GM19025 (cell line): ENCODE results near the gene OR7G3.

Source experiments
- ATAC-seq: cut with Tn5 transposase; IDR thresholded peaks from one replicate; pipeline ENCODE4 v1.9.1; 2021; ENCODE audit warnings: mild to moderate bottlenecking, low read depth, moderate library complexity; ENCODE audit not compliant: unreplicated experiment

OR7G3 gene

DNA sequence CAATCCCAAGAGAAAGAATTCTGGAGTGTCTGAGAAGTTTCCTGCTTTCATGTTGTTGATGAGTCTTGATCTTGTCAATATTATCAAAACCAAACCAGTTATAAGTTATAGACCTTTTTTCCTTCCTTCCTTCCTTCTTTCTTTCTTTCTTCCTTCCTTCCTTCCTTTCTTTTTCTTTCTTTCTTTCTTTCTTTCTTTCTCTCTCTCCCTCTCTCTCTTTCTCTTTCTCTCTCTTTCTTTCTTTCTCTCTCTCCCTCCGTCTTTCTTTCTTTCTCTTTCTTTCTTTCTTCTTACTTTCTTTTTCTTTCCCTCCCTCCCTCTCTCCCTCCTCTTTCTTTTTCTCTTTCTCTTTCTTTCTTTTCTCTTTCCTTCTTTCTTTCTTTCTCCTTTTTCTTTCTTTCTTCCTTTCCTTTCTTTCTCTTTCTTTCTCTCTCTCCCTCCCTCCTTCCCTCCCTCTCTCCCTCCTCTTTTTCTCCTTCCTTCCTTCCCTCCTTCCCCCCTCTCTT lies at the start of gene OR7G3:
TSS of gene OR7G3 (minus strand) at position 51 of the 506 bp plus-strand sequence. CDS start at position 51, 0 bp downstream.
- ATAC-seq = no peak

DNA sequence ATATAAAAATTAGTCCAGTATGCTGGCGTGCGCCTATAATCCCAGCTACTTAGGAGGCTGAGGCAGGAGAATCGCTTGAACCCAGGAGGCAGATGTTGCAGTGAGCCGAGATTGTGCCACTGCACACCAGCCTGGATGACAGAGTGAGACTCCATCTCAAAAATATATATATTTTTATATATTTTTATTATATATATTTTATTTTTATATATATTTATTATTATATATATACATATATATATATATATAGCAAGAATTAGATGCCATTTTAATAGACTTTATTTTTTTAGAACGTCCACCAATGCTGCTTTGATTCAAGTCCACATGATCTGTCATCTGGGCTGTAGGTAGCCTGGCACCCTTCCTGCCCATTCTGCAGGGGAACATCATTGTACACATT lies 48.6 kb upstream of the OR7G3 start:
- ATAC-seq = no peak

DNA sequence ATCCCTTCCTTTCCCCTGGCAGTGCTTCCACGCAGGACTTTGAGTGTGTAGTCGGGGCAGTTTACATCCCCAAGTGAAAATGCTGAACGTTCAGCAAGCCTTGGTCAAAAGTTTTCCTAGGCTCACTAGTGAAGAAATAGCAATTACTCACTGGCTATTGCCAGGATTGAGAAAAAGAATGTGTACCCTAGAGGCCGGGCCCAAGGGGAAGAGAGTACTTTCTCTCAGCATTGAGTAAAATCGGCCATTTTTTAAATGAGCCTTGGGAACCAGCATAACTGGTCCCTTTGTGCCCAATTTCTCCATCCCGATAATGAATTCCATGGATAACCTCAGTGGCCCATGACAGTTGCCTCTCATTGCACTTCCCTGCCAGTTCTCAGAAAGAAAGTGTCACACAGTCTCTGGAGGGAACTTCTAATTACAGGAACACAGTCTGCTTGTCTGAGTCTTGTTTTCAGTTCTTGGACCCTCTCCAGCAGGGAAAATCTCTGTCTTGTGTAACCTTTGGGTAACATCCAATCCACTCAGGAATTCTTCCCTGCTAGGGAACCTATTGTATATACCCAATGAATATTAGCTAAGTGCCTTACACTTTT lies 44.7 kb upstream of the OR7G3 start:
- ATAC-seq = no peak

DNA sequence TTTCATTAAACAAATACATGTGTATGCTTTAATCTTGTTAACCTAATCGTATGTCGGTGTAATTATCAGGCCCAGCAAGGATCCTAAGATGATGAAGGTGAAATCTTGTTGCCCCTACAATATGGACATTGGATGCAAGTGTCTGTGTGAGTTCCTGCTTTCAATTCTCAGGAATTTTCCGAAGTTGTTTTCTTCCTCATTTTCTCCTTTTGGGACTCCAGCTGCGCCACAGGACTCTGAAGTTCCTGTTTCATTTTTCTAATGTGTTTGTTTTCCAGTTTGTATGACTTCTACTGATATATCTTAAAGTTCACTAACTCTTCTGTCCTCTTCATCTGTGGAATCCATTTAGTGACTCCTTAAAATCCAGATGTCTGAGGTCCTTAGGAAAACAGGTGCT lies 40.1 kb upstream of the OR7G3 start:
- no peak for ATAC-seq

DNA sequence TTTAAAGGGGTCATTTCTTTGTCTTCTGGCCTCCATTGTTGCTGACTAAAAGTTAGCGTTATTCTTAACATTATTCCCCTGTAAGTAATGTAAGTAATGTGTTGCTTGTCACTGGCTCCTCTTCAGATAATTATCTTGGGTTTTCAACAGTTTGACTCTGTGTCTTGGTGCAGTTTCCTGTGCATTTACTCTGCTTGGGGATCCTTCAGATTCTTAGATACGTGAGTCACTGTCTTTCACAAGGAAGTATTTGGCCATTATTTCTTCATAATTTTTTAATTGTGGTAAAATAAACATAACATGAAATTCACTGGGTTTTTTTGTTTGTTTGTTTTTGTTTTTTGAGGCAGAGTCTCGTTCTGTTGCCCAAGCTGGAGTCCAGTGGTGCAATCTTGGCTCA lies 38.5 kb upstream of the OR7G3 start:
- ATAC-seq = no peak

DNA sequence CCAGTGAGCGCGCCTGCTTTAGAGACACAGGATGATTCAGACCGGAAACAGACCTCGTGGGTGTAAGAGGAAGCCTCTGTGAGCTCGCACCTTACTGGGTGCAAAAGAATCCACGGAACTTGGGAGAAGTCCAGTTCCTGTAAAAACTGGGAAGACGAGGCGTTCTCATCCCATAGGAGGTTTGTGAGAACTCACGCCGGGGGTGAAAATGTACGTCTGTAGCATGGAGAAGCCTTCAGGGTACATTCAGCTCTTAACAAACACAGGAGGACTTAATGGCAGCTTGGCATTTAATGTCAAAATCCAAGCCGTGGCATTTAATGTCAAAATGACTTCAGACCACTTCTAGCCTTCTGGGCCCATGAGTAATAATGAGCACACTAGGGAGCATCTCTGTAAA lies 34.7 kb upstream of the OR7G3 start:
- no peak for ATAC-seq

DNA sequence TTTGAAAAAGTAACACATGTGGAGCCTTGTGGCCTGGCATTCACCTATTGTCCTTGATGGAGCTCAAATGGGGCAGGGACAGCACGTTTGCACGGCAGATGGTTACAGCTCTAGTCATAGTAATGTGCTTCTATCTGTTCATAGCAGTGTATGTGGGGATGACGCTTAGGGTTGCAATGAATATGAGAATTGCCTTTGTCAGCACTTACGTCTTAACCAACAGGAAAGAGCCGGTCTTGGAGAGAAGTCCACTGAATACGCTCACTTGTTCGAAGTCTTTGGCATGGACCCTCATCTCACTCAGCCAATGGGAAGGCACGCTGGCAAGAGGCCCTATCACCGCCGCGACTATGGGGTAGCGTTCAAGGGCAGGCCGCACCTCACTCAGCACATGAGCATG lies 33.1 kb upstream of the OR7G3 start:
- ATAC-seq = no peak

DNA sequence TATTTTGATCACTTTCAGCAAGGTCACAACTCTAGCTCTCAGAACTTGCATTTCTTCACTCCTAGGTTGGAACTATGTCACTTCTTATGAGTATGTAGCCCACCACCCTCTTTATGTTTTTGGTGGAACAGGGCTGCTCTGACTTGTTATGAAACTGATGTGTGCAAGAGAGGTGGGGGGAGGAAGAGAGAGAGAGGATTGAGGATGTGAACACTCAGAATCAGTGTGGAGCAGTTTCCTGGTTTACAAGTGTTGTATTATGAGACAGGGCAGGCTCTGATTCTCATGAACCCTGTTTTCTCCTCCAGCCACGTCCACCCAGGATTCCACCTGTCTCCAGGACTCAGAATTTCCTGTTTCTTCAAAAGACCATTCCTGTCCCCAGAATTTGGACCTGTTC lies 29.6 kb upstream of the OR7G3 start:
- no peak for ATAC-seq

DNA sequence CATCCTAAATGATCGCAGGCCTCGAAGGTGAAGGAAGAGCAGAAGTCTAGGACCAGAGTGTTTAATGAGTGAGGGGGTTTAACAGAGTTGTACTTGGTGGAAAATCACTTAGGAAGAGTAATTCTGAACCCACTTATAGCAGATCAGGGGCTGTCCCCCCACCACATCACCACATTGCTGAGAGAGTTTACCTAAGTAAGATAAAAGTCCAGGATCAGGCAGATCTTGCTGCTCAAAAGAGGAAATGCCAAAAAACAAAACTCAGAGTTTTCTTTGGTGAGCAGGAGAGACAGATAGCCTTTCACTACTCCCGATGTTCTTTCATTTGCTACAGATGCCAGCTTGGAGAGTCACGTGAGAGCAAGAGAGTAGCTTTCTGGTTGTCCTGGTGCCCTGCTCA lies 28.8 kb upstream of the OR7G3 start:
- ATAC-seq = no peak

DNA sequence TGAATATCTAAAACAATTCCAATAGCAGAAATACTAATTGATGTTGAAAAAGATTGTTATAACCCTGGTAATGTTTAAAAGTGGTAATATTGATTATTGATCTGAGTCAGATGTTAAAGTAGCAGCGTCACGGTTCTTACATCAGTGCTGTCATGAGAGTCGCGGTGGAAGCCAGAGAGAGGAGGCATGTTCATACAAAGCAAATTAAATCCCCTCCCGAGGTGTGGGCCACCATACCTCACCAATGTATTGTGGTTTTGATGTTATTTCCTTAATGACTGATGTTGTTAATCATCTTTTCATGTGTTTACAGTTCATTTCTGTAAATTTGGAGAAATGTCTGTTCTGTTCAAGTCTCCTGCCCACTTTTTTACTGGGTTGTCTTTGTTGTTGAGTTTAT lies 24.6 kb upstream of the OR7G3 start:
- no peak for ATAC-seq

DNA sequence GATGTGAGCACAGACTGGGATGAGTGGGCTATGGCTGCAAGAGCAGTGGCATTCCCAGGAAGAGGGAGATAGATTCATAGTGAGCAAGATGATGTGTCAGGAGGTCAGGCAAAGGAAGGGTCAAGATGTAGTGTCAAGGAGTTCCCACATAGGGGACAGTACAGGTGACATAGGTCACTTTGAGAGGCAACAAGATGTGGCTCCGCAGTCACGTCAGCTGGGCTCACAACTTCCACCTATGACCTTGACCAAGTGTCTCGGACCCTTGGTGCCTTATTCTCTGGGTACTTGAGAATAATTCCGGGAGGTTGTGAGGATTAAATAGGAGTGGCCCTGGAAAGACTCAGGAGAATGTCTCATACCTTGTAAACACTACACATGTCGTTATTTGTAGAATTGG lies 23.9 kb upstream of the OR7G3 start:
- ATAC-seq = no peak

DNA sequence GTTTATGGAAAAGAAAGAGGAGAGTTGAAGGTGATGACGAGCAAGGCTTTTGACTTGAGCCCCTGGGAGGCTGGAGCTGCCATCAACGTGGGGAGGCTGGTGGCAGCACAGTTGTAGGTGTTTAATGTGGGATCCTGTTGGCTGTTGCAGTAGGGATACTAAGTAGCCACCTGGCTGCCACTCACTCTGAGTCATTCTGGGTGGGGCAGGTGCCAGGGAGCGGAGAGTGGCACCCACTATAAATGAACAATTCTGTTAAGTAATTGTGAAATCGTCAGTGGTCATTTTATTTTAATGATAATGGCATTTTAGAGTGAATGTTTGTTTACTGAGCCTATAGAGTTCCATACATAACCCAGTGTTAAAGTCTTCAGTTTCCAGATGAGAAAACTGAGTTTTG lies 23.2 kb upstream of the OR7G3 start:
- ATAC-seq = no peak

DNA sequence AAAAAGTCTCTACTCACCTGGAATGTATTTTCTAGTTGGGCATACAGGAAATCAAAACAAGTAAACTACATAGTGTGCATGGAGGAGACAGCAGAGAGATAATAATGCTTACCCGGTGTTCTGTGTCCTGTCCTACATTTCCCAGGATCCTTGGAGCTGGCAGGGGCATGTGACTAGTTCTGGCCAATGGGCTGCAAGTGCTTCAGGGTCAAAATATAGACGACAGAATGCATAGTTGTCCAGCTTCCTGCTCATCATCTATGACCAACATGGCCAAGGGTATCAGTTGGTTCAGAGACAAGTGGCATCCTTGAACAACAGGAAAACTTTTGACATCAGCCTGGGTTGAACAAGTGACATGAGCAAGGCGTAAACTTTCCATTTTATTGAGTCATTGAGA lies 21.9 kb upstream of the OR7G3 start:
- ATAC-seq = no peak

DNA sequence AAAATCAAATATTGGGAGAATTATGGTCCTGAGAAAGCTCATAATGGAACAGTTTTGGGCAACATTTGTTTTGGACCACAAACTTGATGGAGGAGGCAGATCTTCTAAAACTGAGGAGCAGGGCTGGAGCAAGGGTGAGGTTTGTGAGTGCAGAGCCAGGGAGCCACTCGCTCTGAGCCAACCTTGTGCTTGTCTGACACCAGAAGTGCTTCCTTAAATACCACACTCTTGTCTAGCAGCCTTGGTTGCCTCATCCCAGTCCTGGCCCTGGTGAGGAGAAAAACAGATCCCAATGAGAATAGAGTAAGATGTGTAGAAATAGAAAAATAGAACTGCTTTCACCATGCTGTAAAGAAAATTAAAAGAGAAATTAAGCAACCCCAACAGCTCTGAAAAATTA lies 20.1 kb upstream of the OR7G3 start:
- no peak for ATAC-seq

DNA sequence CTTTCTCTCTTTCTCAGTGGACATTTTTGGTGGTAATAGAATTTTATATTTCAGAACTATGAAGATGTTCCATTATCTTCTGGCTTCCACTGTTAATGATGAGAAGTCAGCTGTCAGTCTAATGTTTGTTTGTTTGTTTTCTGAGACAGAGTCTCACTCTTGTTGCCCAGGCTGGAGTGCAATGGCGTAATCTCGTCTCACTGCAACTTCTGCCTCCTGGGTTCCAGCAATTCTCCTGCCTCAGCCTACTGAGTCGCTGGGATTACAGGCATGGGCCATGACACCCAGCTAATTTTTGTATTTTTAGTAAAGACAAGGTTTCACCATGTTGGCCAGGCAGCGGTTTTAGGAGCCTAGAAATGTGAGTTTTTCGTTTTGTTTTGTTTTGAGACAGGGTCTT lies 18.2 kb upstream of the OR7G3 start:
- no peak for ATAC-seq

DNA sequence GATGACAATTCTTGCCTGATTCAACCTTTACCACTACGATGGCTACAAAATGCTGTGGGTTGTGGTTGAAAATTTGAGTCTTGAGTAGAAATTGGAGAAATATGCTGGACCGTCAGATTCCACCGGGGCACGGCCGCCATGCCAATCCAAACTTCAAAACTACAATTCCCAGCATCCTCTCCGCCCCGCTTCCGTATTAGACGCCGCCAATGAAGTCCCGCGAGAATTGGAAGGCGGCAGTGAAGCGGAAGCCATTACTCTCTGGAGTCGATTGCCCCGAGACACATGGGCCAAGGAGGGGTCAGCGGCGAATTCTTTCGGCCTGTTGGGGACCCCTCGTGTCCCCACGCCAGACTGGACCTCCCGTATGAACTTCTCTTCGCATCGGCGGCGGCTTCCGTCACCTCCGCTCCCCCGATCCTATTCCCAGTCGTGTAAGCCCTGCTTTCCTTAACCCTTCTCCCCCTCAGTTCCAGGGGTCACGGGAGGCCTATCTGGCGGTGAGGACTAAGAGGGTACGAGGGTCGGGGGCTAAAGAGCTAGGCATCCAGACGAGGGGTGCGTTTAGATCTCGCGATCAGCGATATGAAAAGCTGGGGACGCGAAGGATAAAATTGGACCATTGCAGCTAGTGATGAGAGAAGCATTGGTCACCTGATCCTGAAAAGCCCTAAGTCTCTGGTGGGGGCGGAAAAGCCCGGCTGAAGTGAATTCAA lies 13.6 kb upstream of the OR7G3 start, which contains the start of gene ZNF317:
TSS of gene ZNF317 (plus strand) at position 239 of the 716 bp plus-strand sequence. CDS start 15,620 bp downstream, outside the sequence.
- ATAC-seq = peak; percentile 91

DNA sequence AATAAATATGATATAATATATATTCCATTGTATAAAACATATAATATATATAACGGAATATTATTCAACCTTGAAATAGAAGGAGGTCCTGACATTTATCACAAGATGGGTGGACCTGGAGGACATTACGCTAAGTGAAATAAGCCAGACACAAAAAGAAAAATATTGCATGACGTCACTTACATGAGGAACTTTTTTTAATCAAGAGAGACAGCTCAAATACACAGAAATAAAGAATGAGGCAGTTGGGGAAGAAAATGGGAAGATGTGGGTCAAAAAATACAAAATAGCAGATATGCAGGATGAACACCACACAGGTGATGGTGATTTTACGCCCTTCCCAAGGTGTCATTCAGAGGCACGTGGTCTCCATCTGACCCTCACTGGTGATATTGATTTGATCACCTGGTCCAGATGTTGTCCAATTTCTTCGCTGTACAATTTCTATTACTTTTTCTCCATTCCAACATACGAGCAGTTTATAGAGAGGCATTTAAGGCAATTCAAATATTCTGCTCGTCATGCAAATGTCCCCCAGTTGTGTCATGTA lies 12.9 kb upstream of the OR7G3 start:
- ATAC-seq = no peak

DNA sequence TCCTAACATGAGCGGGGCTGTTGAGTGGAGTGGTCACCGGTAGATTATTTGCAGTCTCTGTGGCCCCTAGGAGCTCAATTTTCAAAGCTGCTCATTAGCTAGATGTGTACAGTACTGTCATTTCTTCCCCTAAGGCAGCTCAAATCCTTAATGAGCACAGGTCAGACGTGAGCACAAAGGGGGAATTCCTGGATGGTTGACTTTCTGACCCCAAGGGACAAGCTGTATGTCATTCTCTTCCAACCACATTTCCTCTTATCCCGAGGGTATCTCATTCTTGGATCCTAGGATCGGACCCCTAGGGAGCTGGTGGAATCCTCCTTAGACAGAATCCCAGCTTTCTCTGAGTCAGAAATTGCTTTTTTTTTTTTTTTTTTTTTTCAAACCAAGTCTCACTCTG lies 5.7 kb upstream of the OR7G3 start:
- ATAC-seq = no peak

DNA sequence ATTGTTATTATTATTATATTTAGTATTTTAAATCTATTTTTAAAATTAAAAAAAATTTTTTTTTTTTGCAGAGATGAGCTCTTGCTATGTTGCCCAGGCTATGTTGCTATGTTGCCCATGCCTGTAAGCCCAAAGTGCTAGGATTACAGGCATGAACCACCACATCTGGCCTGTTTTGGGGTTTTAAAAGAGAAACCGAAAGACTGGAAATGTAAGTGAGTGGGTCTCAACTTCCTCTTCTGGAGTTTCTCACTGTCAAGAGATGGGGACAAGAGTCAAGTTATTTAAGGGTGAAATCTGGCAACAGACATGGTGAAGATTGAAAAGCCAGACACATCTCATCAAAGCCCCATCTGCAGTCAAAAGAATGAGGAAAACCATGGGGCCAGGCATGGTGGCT lies 4.2 kb upstream of the OR7G3 start:
- no peak for ATAC-seq

DNA sequence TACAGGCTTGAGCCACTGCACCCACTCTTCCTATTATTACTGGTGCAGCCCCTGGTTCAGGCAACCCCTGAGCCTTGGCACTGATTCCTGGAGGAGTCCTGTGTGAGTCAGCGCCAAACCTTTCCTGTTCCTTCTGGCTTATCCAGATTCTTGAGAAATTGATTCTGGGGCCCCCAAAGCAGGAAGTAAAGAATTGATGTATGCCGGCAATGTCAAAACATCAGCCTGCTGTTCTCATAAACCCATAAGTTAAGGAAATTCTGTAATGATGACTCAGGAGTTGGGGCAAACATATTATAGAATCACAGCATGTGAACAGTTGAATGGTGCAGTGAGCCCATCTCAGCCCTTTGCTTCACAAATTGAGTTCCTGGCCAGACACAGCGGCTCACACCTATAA lies 1.4 kb upstream of the OR7G3 start:
- no peak for ATAC-seq

DNA sequence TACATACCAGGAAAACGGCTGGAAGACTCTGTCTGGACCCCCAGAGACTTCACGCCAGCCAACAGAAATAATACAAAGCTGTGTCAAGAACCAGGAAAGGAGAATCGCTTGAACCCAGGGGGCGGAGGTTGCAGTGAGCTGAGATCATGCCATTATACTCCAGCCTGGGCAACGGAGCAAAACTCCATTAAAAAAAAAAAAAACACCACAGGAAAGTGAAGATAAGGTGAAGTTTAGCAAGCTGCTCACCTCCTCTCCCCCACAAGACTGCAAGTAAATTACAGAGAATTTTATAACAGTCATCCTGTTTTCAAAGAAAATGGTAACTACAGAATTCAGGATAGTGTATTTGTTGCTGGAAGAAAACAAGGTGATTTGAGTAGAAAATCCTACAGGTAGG lies 10.2 kb downstream of the OR7G3 start:
- no peak for ATAC-seq

DNA sequence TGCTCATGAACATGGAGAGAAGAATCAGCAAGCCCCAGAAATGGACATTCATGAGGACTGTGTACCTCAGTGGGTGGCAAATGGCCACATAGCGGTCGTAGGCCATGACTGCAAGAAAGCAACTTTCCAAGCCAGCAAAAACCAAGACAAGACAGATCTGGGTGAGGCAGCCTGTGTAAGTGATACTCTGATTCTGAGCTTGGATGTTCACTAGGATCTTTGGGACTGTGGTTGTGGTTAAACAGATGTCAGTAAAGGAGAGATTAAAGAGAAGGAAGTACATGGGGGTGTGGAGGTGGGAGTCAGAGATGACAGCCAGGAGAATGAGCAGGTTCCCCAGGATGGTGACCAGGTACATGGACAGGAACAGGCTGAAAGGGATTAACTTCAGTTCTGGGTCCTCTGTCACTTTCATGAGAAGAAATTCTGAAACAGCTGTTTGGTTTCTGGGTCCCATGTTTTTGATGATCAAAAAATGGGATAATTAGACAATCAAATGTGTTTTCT lies 11.4 kb downstream of the OR7G3 start, which contains the start of gene OR7G1:
TSS of gene OR7G1 (minus strand) at position 457 of the 507 bp plus-strand sequence. CDS start at position 457, 0 bp downstream.
- ATAC-seq = no peak
